M059J (cell line): ENCODE measurements around the gene WRAP73. TPM values are rescaled to one million over a fixed set of nuclear protein-coding genes. Genes with fewer than 3 reads are reported as not detected.

ENCODE experiments used
- total RNA-seq: library from RNA; depleted of rRNA; stranded (reverse); fragments of >200 nt; shearing (Covaris generic); gene quantifications from 2 replicates; pipeline ENCODE4 v1.2.3, GENCODE V29; 2014; rRNA removed

WRAP73 gene
- total RNA-seq, 1 experiment from 2014 or later, result 18.8 TPM

Other genes with a start within 250 kb of the WRAP73 start
- 0.59 and 3.0 TPM in 2 replicates for gene ARHGEF16, start 195.4 kb downstream of the WRAP73 start, total RNA-seq
- 6.5 and 20.9 TPM in 2 replicates for gene MEGF6, start 38.6 kb downstream of the WRAP73 start, total RNA-seq
- gene TPRG1L, start 25.1 kb downstream of the WRAP73 start, total RNA-seq, result 12.8 and 16.0 TPM in 2 replicates
- 0.42 and 0.91 TPM in 2 replicates for gene TP73, start 2.4 kb upstream of the WRAP73 start, total RNA-seq
- gene CCDC27, start 102.3 kb upstream of the WRAP73 start, total RNA-seq, result not detected in 2 replicates
- not detected in 2 replicates for gene SMIM1, start 122.6 kb upstream of the WRAP73 start, total RNA-seq
- 19.2 and 32.9 TPM in 2 replicates for gene LRRC47, start 146.4 kb upstream of the WRAP73 start, total RNA-seq
- gene CEP104, start 207.1 kb upstream of the WRAP73 start, total RNA-seq, result 25.4 and 36.7 TPM in 2 replicates
- gene DFFB, start 207.4 kb upstream of the WRAP73 start, total RNA-seq, result 1.6 and 8.6 TPM in 2 replicates